Measurements from ENCODE around the gene ADPRH. TPM values are rescaled to one million over a fixed set of nuclear protein-coding genes. Genes with fewer than 3 reads are reported as not detected.

The ADPRH gene
- total RNA-seq, 1 experiment from 2014 or later: 1.5 TPM

DNA sequence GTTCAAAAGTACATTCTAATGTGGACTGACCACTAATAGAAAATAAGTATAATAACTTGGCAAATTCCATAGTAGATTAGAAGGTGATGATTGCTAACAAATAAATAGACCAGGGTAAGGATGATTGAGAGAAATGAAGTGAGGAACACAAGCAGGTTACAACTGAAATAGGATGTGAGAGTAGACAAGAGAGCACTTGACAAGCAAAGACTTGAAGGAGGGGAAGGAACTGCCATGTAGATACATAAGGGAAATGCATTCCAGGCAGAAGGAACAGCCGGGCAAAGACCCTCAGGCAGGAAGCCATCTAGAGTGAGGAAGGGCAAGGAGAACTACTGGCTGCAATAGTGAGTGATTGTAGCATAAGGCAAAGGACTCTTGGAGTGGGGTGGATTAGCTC lies 23.4 kb downstream of the ADPRH start:
- Histone ChIP-seq H3K27ac (ENCODE audit: low read depth, low read length) (no peak overlapping the region), H3K27me3 (ENCODE audit: insufficient read depth, low read length) (no peaks in the 10 kb centered on the region; the same call in 1 of the 2 replicates), H3K9ac (ENCODE audit: low read length) (no peak overlapping the region), H2AFZ (ENCODE audit: low read depth, low read length, poor library complexity, severe bottlenecking) (no peak overlapping the region), H3K4me3 (replicated peaks in 1 of 2; ENCODE audit: low read depth in 1 of 2, low read length in 2 of 2) (no peak overlapping the region), H4K20me1 (ENCODE audit: insufficient read depth) (no peaks in the 10 kb centered on the region), H3K36me3 (ENCODE audit: control insufficient read depth in 1 of 2, insufficient read depth in 2 of 2, low read length in 2 of 2) (no peaks in the 10 kb centered on the region), H3K4me2 (ENCODE audit: low read length) (no peak overlapping the region), H3K4me1 (ENCODE audit: control insufficient read depth in 1 of 2, insufficient read depth in 2 of 2, low read length in 2 of 2) (peaks cover 0 to 7% of the 10 kb centered on the region in 2 experiments; a peak in 2 of 4 replicates), H3K9me3 (ENCODE audit: control insufficient read depth in 1 of 2, insufficient read depth in 1 of 2, low read depth in 1 of 2, low read length in 2 of 2) (no peaks in the 10 kb centered on the region), H3K79me2 (ENCODE audit: insufficient read depth, low read length) (no peaks in the 10 kb centered on the region), H3K9me2 (ENCODE audit: insufficient read depth) (no peaks in the 10 kb centered on the region)
- ChIA-PET POLR2A (no interaction called here), RAD21 (ENCODE audit: low non-redundant PET in 1 of 2, low total read pairs in 2 of 2, uncharacterized antibody in 2 of 2, unreplicated experiment in 2 of 2) (no interaction called here), CTCF (no interaction called here)
- ATAC-seq: no peak
- intact Hi-C loops (cut with micrococcal nuclease): no loop called here
- TF ChIP-seq, protein P1, sequence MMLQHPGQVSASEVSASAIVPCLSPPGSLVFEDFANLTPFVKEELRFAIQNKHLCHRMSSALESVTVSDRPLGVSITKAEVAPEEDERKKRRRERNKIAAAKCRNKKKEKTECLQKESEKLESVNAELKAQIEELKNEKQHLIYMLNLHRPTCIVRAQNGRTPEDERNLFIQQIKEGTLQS (IDR thresholded peaks at IDR 0.05): no peak
- TF ChIP-seq EGR1 (IDR thresholded peaks at IDR 0.05; ENCODE audit: low read depth): no peak
- no peak for TF ChIP-seq TCF7L2 (IDR thresholded peaks at IDR 0.05; ENCODE audit: borderline replicate concordance, extremely low read depth, insufficient read depth, insufficient read length)
- TF ChIP-seq YY1 (IDR thresholded peaks at IDR 0.05; ENCODE audit: extremely low read depth, insufficient replicate concordance, low read depth, low read length): no peak
- no TSS peak for BruUV-seq (replicated peaks)
- DNase-seq (ENCODE audit: low read depth, low spot score): no peak

DNA sequence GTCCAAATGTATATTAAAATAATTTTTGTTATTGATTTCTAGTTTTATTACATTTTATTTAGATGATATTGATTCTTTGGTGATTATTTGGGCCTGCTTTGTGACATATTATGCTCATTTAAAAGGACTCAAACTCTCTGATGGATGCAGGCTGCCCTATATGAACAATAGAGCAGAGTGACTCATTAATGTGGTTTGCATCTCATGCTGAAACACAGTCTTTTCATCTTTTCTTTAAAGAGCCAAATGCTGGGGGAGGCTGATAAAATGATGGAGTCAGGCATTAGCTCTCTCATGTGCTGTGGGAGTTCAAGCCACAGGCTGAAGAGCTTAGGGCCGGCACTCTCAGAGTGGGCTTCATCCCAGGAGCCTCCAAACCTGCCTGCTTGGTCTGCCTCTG lies 25.6 kb downstream of the ADPRH start:
- TF ChIP-seq EZH2 (IDR thresholded peaks at IDR 0.05) (no peak), RAD21 (IDR thresholded peaks at IDR 0.05; ENCODE audit: low read depth) (no peak), SP1 (IDR thresholded peaks at IDR 0.05; ENCODE audit: low read depth) (no peak), ELF1 (IDR thresholded peaks at IDR 0.05; ENCODE audit: borderline replicate concordance, low read depth) (no peak), CBX3 (IDR thresholded peaks at IDR 0.05; ENCODE audit: low read depth) (no peak), CEBPB (IDR thresholded peaks at IDR 0.05; ENCODE audit: low read depth) (no peak), ZNF274 (IDR thresholded peaks at IDR 0.05; ENCODE audit: low read depth, low read length) (no peak), EGR1 (IDR thresholded peaks at IDR 0.05; ENCODE audit: low read depth) (no peak), SIN3A (IDR thresholded peaks at IDR 0.05; ENCODE audit: low read depth) (no peak), YY1 (IDR thresholded peaks at IDR 0.05; ENCODE audit: extremely low read depth, insufficient replicate concordance, low read depth, low read length) (no peak)
- TF ChIP-seq, protein P1 (IDR thresholded peaks at IDR 0.05): no peak
- TF ChIP-seq, protein P2, sequence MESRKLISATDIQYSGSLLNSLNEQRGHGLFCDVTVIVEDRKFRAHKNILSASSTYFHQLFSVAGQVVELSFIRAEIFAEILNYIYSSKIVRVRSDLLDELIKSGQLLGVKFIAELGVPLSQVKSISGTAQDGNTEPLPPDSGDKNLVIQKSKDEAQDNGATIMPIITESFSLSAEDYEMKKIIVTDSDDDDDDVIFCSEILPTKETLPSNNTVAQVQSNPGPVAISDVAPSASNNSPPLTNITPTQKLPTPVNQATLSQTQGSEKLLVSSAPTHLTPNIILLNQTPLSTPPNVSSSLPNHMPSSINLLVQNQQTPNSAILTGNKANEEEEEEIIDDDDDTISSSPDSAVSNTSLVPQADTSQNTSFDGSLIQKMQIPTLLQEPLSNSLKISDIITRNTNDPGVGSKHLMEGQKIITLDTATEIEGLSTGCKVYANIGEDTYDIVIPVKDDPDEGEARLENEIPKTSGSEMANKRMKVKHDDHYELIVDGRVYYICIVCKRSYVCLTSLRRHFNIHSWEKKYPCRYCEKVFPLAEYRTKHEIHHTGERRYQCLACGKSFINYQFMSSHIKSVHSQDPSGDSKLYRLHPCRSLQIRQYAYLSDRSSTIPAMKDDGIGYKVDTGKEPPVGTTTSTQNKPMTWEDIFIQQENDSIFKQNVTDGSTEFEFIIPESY (IDR thresholded peaks at IDR 0.05; ENCODE audit: extremely low read depth, insufficient replicate concordance, low read length): no peak
- TF ChIP-seq, protein P3, sequence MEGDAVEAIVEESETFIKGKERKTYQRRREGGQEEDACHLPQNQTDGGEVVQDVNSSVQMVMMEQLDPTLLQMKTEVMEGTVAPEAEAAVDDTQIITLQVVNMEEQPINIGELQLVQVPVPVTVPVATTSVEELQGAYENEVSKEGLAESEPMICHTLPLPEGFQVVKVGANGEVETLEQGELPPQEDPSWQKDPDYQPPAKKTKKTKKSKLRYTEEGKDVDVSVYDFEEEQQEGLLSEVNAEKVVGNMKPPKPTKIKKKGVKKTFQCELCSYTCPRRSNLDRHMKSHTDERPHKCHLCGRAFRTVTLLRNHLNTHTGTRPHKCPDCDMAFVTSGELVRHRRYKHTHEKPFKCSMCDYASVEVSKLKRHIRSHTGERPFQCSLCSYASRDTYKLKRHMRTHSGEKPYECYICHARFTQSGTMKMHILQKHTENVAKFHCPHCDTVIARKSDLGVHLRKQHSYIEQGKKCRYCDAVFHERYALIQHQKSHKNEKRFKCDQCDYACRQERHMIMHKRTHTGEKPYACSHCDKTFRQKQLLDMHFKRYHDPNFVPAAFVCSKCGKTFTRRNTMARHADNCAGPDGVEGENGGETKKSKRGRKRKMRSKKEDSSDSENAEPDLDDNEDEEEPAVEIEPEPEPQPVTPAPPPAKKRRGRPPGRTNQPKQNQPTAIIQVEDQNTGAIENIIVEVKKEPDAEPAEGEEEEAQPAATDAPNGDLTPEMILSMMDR (IDR thresholded peaks at IDR 0.05 in 2 of 3, conservative IDR thresholded peaks at IDR 0.05 in 1 of 3; ENCODE audit: borderline replicate concordance in 1 of 3, insufficient read depth in 1 of 3, low read depth in 2 of 3, low read length in 2 of 3): no peak

More for the DNA sequence above, 25.6 kb downstream of the ADPRH start:
- CTCF ChIA-PET: no interaction called here
- BruUV-seq (replicated peaks): no TSS peak
- no peak overlapping the region for H3K27ac ChIP-seq (ENCODE audit: low read depth, low read length)
- H3K9me3 ChIP-seq (ENCODE audit: control insufficient read depth in 1 of 2, insufficient read depth in 1 of 2, low read depth in 1 of 2, low read length in 2 of 2): no peaks in the 10 kb centered on the region
- H2AFZ ChIP-seq (ENCODE audit: low read depth, low read length, poor library complexity, severe bottlenecking): no peak overlapping the region
- intact Hi-C loops (cut with micrococcal nuclease): no loop called here
- H3K9ac ChIP-seq (ENCODE audit: low read length): no peak overlapping the region
- 0 out of 4 replicates have a peak, but pooled peaks cover 0 to 4% of the 10 kb centered on the region in 2 experiments for H3K4me1 ChIP-seq (ENCODE audit: control insufficient read depth in 1 of 2, insufficient read depth in 2 of 2, low read length in 2 of 2)
- RAD21 ChIA-PET (ENCODE audit: low non-redundant PET in 1 of 2, low total read pairs in 2 of 2, uncharacterized antibody in 2 of 2, unreplicated experiment in 2 of 2): no interaction called here
- no peak overlapping the region for H3K4me3 ChIP-seq (replicated peaks in 1 of 2; ENCODE audit: low read depth in 1 of 2, low read length in 2 of 2)
- POLR2A ChIA-PET: no interaction called here
- H3K36me3 ChIP-seq (ENCODE audit: control insufficient read depth in 1 of 2, insufficient read depth in 2 of 2, low read length in 2 of 2): no peaks in the 10 kb centered on the region
- no peaks in the 10 kb centered on the region for H3K9me2 ChIP-seq (ENCODE audit: insufficient read depth)
- ATAC-seq: no peak
- H3K79me2 ChIP-seq (ENCODE audit: insufficient read depth, low read length): no peaks in the 10 kb centered on the region
- no peak overlapping the region for H3K4me2 ChIP-seq (ENCODE audit: low read length)
- peaks cover 6% of the 10 kb centered on the region; the same call in 1 of the 2 replicates for H3K27me3 ChIP-seq (ENCODE audit: insufficient read depth, low read length)
- no peak for DNase-seq (ENCODE audit: low read depth, low spot score)
- H4K20me1 ChIP-seq (ENCODE audit: insufficient read depth): no peaks in the 10 kb centered on the region

All from HCT116 (cell line).